K562 (cell line): ENCODE results near the gene MTTP. TPM values are rescaled to one million over a fixed set of nuclear protein-coding genes. Genes with fewer than 3 reads are reported as not detected.

Experiments
- ATAC-seq: fragments of 200-7000 bp; cut with Tn5 transposase; 3 replicates; pipeline ENCODE4 v1.9.1; 2020; ENCODE audit warnings: moderate library complexity
- BruUV-seq: library from RNA; stranded (reverse); fragments of 400-500 nt; replicated peaks from 2 replicates; lab custom pipeline; 2021; lab: Mats Ljungman, UMichigan
- CTCF ChIA-PET: fragments of 300-600 bp; formaldehyde crosslinking; extraction: SDS; loops from one replicate; lab custom pipeline; 2021; ENCODE audit warnings: low intra/inter-chr PET ratio; lab: Yijun Ruan, JAX
- POLR2A ChIA-PET: fragments of 300-600, 350-650 bp; sonication (Branson Sonifier 250); formaldehyde crosslinking; extraction: SDS; loops from one replicate; lab custom pipeline; 2021; ENCODE audit warnings: antibody characterized with exemption, inconsistent platforms; lab: Yijun Ruan, JAX
- DNase-seq, 4 experiments: peaks; one replicate each; pipeline versions ENCODE4 v3.0.0 to v3.0.0-alpha.2; 2011 to 2018; ENCODE audit warnings: low spot score in 3 of 4, mixed read lengths in 3 of 4; ENCODE audit errors: extremely low read depth in 1 of 4
- FAIRE-seq: peaks from 2 replicates; lab custom pipeline; 2011; peaks lifted over from hg19 to GRCh38; lab: Jason Lieb, UNC
- H2AFZ ChIP-seq: 2 replicates; pipeline ENCODE4 v1.6.0; 2011; ENCODE audit warnings: low read depth, low read length, control low read depth, inconsistent platforms
- H3K27ac ChIP-seq: fragments of 200-600 bp; 3 replicates; pipeline ENCODE4 v1.8.0; 2011; ENCODE audit warnings: low read depth, mild to moderate bottlenecking, control low read depth, inconsistent platforms, low read length, moderate library complexity, mixed read lengths; ENCODE audit errors: extremely low read depth
- H3K27me3 ChIP-seq, 2 experiments: fragments of 300-600 bp in 1 of 2; 2 replicates in 1 of 2; 3 replicates in 1 of 2; pipeline versions ENCODE4 v1.6.0 to v1.8.0; 2011; ENCODE audit warnings: inconsistent platforms in 2 of 2, low read length in 2 of 2, mild to moderate bottlenecking in 1 of 2, mixed read lengths in 1 of 2, moderate library complexity in 1 of 2; ENCODE audit not compliant: control insufficient read depth in 2 of 2, insufficient read depth in 2 of 2
- H3K36me3 ChIP-seq: fragments of 300-600 bp; 3 replicates; pipeline ENCODE4 v1.8.0; 2011; ENCODE audit warnings: mild to moderate bottlenecking, low read length, inconsistent platforms; ENCODE audit not compliant: control insufficient read depth, insufficient read depth
- H3K4me1 ChIP-seq, 2 experiments: fragments of 200-600 bp in 1 of 2; replicated peaks in 1 of 2; 2 replicates in 1 of 2; 3 replicates in 1 of 2; pipeline versions ENCODE4 v1.5.1 to v1.8.0; 2011; ENCODE audit warnings: inconsistent platforms in 2 of 2, low read length in 2 of 2, mild to moderate bottlenecking in 1 of 2, mixed read lengths in 1 of 2, moderate library complexity in 1 of 2; ENCODE audit not compliant: control insufficient read depth in 2 of 2, insufficient read depth in 2 of 2
- H3K4me2 ChIP-seq: 2 replicates; pipeline ENCODE4 v1.6.1; 2011; ENCODE audit warnings: low read length, control low read depth, inconsistent platforms, mixed read lengths; ENCODE audit not compliant: insufficient read depth
- H3K4me3 ChIP-seq: fragments of 200-600 bp; sonication (generic), shearing (Covaris generic); 2 replicates; pipeline ENCODE4 v1.5.1; 2016; ENCODE audit warnings: control low read depth, inconsistent platforms
- H3K79me2 ChIP-seq: fragments of 200-600 bp; 3 replicates; pipeline ENCODE4 v1.8.0; 2011; ENCODE audit warnings: low read length, inconsistent platforms; ENCODE audit not compliant: control insufficient read depth, insufficient read depth
- H3K9ac ChIP-seq, 2 experiments: 2 replicates each; pipeline versions ENCODE4 v1.6.0 to v1.6.1; 2011; ENCODE audit warnings: low read depth in 2 of 2, low read length in 2 of 2, control low read depth in 1 of 2, inconsistent platforms in 1 of 2, mild to moderate bottlenecking in 1 of 2, mixed read lengths in 1 of 2; ENCODE audit not compliant: insufficient read depth in 1 of 2
- H3K9me1 ChIP-seq: one replicate; pipeline ENCODE4 v1.6.0; 2011; ENCODE audit warnings: inconsistent platforms, mild to moderate bottlenecking, low read length, moderate library complexity; ENCODE audit not compliant: control insufficient read depth, insufficient read depth
- H3K9me3 ChIP-seq: replicated peaks from 2 replicates; pipeline ENCODE4 v1.5.1; 2011; ENCODE audit warnings: low read depth, low read length, inconsistent platforms; ENCODE audit not compliant: control insufficient read depth, insufficient read depth
- H4K20me1 ChIP-seq: replicated peaks from 2 replicates; pipeline ENCODE4 v1.6.1; 2011; ENCODE audit warnings: low read length, inconsistent platforms, mixed read lengths; ENCODE audit not compliant: control insufficient read depth, insufficient read depth
- BHLHE40 ChIP-seq: IDR thresholded peaks from 2 replicates; pipeline ENCODE4 v1.6.1; 2011; ENCODE audit warnings: low read length, improper control_type of control experiment
- ETV1 ChIP-seq: fragments of 450-650 bp; conservative IDR thresholded peaks from 2 replicates; pipeline ENCODE4 v1.6.1; 2016; ENCODE audit warnings: missing genetic modification characterization, control low read depth, low read depth, missing compliant biosample characterization
- GABPB2 ChIP-seq: fragments of 250-450 bp; sonication (Bioruptor Pico); conservative IDR thresholded peaks from 2 replicates; pipeline ENCODE4 v1.5.1; 2021; ENCODE audit warnings: mild to moderate bottlenecking
- MEF2A ChIP-seq: IDR thresholded peaks from 2 replicates; pipeline ENCODE4 v1.6.1; 2011; ENCODE audit warnings: low read depth, mild to moderate bottlenecking, low read length, moderate library complexity; ENCODE audit not compliant: control insufficient read depth
- NFE2 ChIP-seq: IDR thresholded peaks from 2 replicates; pipeline ENCODE4 v1.6.1; 2014; ENCODE audit warnings: antibody characterized with exemption, low read depth
- OTX1 ChIP-seq: fragments of 450-650 bp; formaldehyde crosslinking; IDR thresholded peaks from 2 replicates; pipeline ENCODE4 v1.4.0; 2022; ENCODE audit warnings: mild to moderate bottlenecking
- POLR2AphosphoS5 ChIP-seq: IDR thresholded peaks from 2 replicates; pipeline ENCODE4 v1.6.1; 2011; ENCODE audit warnings: mild to moderate bottlenecking, low read depth, low read length, moderate library complexity; ENCODE audit not compliant: control insufficient read depth, insufficient read depth
- PRMT5 ChIP-seq: sonication (generic); formaldehyde crosslinking; IDR thresholded peaks from 2 replicates; pipeline ENCODE4 v1.5.0; 2020; ENCODE audit warnings: missing genetic modification reagents
- SNRNP70 ChIP-seq: fragments of 200-400 bp; formaldehyde crosslinking; optimal IDR thresholded peaks from 2 replicates; pipeline ENCODE3; 2017; ENCODE audit warnings: low read depth, low read length
- SRSF9 ChIP-seq: fragments of 200-400 bp; formaldehyde crosslinking; IDR thresholded peaks from 2 replicates; pipeline ENCODE4 v1.6.1; 2017; ENCODE audit warnings: low read depth, low read length, borderline replicate concordance
- TAL1 ChIP-seq: fragments of 450-650 bp; IDR thresholded peaks from 2 replicates; pipeline ENCODE4 v1.6.1; 2016; ENCODE audit warnings: mild to moderate bottlenecking
- TRIM28 ChIP-seq: fragments of 450-650 bp; IDR thresholded peaks from 2 replicates; pipeline ENCODE4 v1.6.1; 2017
- ZBTB1 ChIP-seq: sonication (generic); formaldehyde crosslinking; IDR thresholded peaks from 2 replicates; pipeline ENCODE4 v1.8.1; 2023; ENCODE audit warnings: missing genetic modification reagents, low read depth, mild to moderate bottlenecking, borderline replicate concordance
- ZNF12 ChIP-seq: sonication (generic); formaldehyde crosslinking; IDR thresholded peaks from 2 replicates; pipeline ENCODE4 v1.4.0; 2020; ENCODE audit warnings: mild to moderate bottlenecking, missing genetic modification reagents
- ZNF175 ChIP-seq: fragments of 200-800 bp; sonication (Bioruptor generic); IDR thresholded peaks from 2 replicates; pipeline ENCODE4 v1.6.1; 2016; ENCODE audit warnings: low read depth, mild to moderate bottlenecking, missing genetic modification characterization, missing compliant biosample characterization
- ZNF445 ChIP-seq: fragments of 250-450 bp; sonication (Bioruptor Pico); IDR thresholded peaks from 2 replicates; pipeline ENCODE4 v1.4.0; 2020; ENCODE audit warnings: low read depth, mild to moderate bottlenecking, moderate library complexity
- ZNF79 ChIP-seq: fragments of 250-450 bp; sonication (Bioruptor Pico); IDR thresholded peaks from 2 replicates; pipeline ENCODE4 v1.4.0; 2020; ENCODE audit warnings: low read depth, mild to moderate bottlenecking, moderate library complexity
- WGBS: fragments of 100-300 bp; shearing (Covaris generic); methylation state at CpG from one replicate; pipeline ENCODE4 v1.1.6; 2016; ENCODE audit warnings: low coverage, mixed read lengths; ENCODE audit not compliant: insufficient coverage; ENCODE audit errors: missing lambda C conversion rate; 5-methylcytosine and 5-hydroxymethylcytosine counted together
- in situ Hi-C: fragments of 300-500 bp; cut with MboI; formaldehyde crosslinking; loops from 4 replicates; pipeline ENCODE4 v1.15.0; 2018; ENCODE audit warnings: inconsistent platforms, mixed read lengths
- intact Hi-C: fragments of 100-400 bp; cut with micrococcal nuclease; formaldehyde crosslinking; loops from 2 replicates; pipeline ENCODE4 v1.14.2; 2022
- polyA plus RNA-seq, 8 experiments: library from polyadenylated mRNA; depleted of rRNA in 4 of 8; stranded (reverse) in 5 of 8; unstranded in 3 of 8; fragments of >200 nt; fragmentation: Nextera tagmentation in 2 of 8; fragmentation: Illumina TruSeq in 1 of 8; extraction: Ambion mirVana in 2 of 8; extraction: Trizol in 1 of 8; gene quantifications; 2 replicates each; pipeline versions ENCODE4 v1.2.1 to v1.2.3, GENCODE V29; 2011 to 2014; ENCODE audit warnings: inconsistent platforms in 1 of 8, missing spikeins in 1 of 8
- total RNA-seq, 7 experiments: library from RNA; depleted of rRNA in 6 of 7; stranded (reverse); fragments of >200 nt in 6 of 7; fragmentation: Illumina TruSeq in 2 of 7; extraction: Trizol in 2 of 7; gene quantifications; 2 replicates each; pipeline versions ENCODE4 v1.2.1 to v1.2.3, GENCODE V29; 2011 to 2021; ENCODE audit warnings: low replicate concordance in 1 of 7

MTTP gene
- total and polyA plus RNA-seq, 9 of the 15 experiments (the other 6 are each of a cell fraction or from before 2014, with no cell fraction given), result 0.01 to 0.29 (median 0.04) TPM; not detected in 2

GRCh38 chr4:99587803-99588202 is 13.2 kb downstream of the MTTP start:
- WGBS, result 0% methylated on average over 1 of the region's 1 CpG
- POLR2A ChIA-PET, result no interaction called here
- no peaks in the 10 kb centered on the region for H3K36me3 ChIP-seq

GRCh38 chr4:99591757-99592156 is 17.1 kb downstream of the MTTP start:
- no peak overlapping the region for H3K9ac ChIP-seq
- POLR2A ChIA-PET, result no interaction called here
- no peak overlapping the region for H3K4me3 ChIP-seq
- CTCF ChIA-PET, result no interaction called here
- intact Hi-C loops, result no loop called here
- no peak overlapping the region for H3K4me2 ChIP-seq
- no peaks in the 10 kb centered on the region for H3K4me1 ChIP-seq
- TF ChIP-seq MEF2A (no peak), GABPB2 (CRISPR knock-in tag) (no peak), SRSF9 (no peak)
- DNase-seq (no peak), FAIRE-seq (no peak), ATAC-seq (no peak)
- no peaks in the 10 kb centered on the region for H4K20me1 ChIP-seq
- no peaks in the 10 kb centered on the region for H3K9me1 ChIP-seq
- no peaks in the 10 kb centered on the region; a peak in 1 of 5 replicates for H3K27me3 ChIP-seq
- in situ Hi-C loops, result no loop called here
- no peaks in the 10 kb centered on the region for H3K9me3 ChIP-seq
- no TSS peak for BruUV-seq
- no peak overlapping the region for H2AFZ ChIP-seq
- H3K36me3 ChIP-seq, result no peaks in the 10 kb centered on the region
- WGBS, result 23% methylated on average over 3 of the region's 3 CpGs
- no peak overlapping the region for H3K27ac ChIP-seq
- no peaks in the 10 kb centered on the region for H3K79me2 ChIP-seq

More at GRCh38 chr4:99587803-99588202, 13.2 kb downstream of the MTTP start:
- no peak for TF ChIP-seq ZBTB1 (CRISPR knock-in tag)
- no peak for TF ChIP-seq ZNF79 (CRISPR knock-in tag)
- no peak for TF ChIP-seq SNRNP70
- TF ChIP-seq BHLHE40, result no peak
- no peak for TF ChIP-seq ZNF445
- TF ChIP-seq PRMT5 (CRISPR knock-in tag), result no peak
- TF ChIP-seq OTX1 (CRISPR knock-in tag), result no peak
- no peak for TF ChIP-seq NFE2
- TF ChIP-seq ZNF175, result no peak
- no peak for TF ChIP-seq TRIM28
- no peak for TF ChIP-seq ETV1
- TF ChIP-seq TAL1, result no peak
- TF ChIP-seq POLR2AphosphoS5, result no peak
- TF ChIP-seq ZNF12, result no peak
- DNase-seq (no peak), FAIRE-seq (no peak), ATAC-seq (no peak)
- BruUV-seq, result no TSS peak
- no peak overlapping the region for H3K9ac ChIP-seq
- no peak overlapping the region for H3K4me3 ChIP-seq
- CTCF ChIA-PET, result no interaction called here
- no peak overlapping the region for H3K27ac ChIP-seq
- no peak overlapping the region for H2AFZ ChIP-seq
- no peaks in the 10 kb centered on the region for H3K4me1 ChIP-seq
- no peaks in the 10 kb centered on the region for H3K9me3 ChIP-seq
- H3K27me3 ChIP-seq, result no peaks in the 10 kb centered on the region
- intact Hi-C loops, result no loop called here
- no peaks in the 10 kb centered on the region for H3K79me2 ChIP-seq
- no peaks in the 10 kb centered on the region for H3K9me1 ChIP-seq
- H4K20me1 ChIP-seq, result no peaks in the 10 kb centered on the region
- no peak overlapping the region for H3K4me2 ChIP-seq
- in situ Hi-C loops, result no loop called here
